ENCODE data around the gene TMEM147.

DNA sequence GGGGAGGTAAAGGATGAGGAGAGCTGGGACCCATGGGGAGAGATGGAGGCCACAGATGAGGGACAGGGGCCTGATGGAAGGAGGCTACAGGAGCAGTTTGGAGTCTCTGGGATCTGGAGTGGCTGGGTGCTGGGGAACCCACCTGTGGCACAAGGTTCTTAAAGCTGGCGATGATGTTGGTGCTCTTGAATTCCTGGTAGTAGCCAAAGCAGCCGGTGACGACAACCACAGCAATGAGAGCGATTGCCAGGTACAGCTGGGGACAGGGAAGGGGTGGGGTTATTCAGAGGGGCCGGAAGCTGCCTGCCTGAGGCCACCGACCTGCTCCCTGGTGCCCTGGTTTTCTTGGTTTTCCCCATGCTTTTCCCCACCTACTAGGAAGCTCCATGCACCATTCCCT is 15.3 kb downstream of the TMEM147 start:
- TF ChIP-seq, protein P1, sequence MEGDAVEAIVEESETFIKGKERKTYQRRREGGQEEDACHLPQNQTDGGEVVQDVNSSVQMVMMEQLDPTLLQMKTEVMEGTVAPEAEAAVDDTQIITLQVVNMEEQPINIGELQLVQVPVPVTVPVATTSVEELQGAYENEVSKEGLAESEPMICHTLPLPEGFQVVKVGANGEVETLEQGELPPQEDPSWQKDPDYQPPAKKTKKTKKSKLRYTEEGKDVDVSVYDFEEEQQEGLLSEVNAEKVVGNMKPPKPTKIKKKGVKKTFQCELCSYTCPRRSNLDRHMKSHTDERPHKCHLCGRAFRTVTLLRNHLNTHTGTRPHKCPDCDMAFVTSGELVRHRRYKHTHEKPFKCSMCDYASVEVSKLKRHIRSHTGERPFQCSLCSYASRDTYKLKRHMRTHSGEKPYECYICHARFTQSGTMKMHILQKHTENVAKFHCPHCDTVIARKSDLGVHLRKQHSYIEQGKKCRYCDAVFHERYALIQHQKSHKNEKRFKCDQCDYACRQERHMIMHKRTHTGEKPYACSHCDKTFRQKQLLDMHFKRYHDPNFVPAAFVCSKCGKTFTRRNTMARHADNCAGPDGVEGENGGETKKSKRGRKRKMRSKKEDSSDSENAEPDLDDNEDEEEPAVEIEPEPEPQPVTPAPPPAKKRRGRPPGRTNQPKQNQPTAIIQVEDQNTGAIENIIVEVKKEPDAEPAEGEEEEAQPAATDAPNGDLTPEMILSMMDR (IDR thresholded peaks at IDR 0.05; ENCODE audit: low read depth, low read length, missing input control), result no peak
- TF ChIP-seq FOXA1 (IDR thresholded peaks at IDR 0.05) (no peak), RAD21 (IDR thresholded peaks at IDR 0.05) (no peak), NR2F2 (IDR thresholded peaks at IDR 0.05) (no peak), TAF1 (conservative IDR thresholded peaks at IDR 0.05) (no peak), HNF4G (IDR thresholded peaks at IDR 0.05) (no peak)
- TF ChIP-seq, protein P2, sequence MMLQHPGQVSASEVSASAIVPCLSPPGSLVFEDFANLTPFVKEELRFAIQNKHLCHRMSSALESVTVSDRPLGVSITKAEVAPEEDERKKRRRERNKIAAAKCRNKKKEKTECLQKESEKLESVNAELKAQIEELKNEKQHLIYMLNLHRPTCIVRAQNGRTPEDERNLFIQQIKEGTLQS (IDR thresholded peaks at IDR 0.05), result no peak
- TF ChIP-seq, protein P3, sequence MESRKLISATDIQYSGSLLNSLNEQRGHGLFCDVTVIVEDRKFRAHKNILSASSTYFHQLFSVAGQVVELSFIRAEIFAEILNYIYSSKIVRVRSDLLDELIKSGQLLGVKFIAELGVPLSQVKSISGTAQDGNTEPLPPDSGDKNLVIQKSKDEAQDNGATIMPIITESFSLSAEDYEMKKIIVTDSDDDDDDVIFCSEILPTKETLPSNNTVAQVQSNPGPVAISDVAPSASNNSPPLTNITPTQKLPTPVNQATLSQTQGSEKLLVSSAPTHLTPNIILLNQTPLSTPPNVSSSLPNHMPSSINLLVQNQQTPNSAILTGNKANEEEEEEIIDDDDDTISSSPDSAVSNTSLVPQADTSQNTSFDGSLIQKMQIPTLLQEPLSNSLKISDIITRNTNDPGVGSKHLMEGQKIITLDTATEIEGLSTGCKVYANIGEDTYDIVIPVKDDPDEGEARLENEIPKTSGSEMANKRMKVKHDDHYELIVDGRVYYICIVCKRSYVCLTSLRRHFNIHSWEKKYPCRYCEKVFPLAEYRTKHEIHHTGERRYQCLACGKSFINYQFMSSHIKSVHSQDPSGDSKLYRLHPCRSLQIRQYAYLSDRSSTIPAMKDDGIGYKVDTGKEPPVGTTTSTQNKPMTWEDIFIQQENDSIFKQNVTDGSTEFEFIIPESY (IDR thresholded peaks at IDR 0.05), result no peak
